ENCODE measurements around the gene TEX36. TPM values are rescaled to one million over a fixed set of nuclear protein-coding genes. Genes with fewer than 3 reads are reported as not detected.

TEX36 gene
- total and polyA plus RNA-seq, 2 donors (not counting 1 experiment from before 2014, with no cell fraction given): not detected

DNA sequence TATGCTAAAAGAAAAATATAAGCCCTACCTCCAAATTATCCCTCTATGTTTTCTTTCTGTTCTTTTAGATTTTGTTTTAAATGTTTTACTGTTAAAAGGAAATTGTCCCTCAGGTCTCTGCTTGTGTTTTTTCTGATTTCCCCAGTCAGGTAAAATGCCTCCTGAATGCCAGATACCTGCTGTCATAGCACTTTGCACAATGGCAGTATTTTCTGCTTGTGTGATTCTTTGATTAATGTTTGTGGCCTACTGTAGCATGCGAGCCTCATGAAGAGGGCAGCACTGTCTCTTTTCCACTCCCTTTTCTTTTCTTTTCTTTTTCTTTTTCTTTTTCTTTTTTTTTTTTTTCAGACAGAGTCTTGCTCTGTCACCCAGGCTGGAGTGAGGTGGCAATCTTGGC is 71.2 kb downstream of the TEX36 start:
- no peak overlapping the region for H3K4me2 ChIP-seq (replicated peaks; ENCODE audit: low read depth, low read length, poor library complexity, severe bottlenecking)
- no peak overlapping the region for H3K4me3 ChIP-seq (ENCODE audit: control extremely low read depth in 1 of 5, extremely low read depth in 1 of 5, insufficient read depth in 1 of 5, low read depth in 2 of 5, low read length in 4 of 5)
- Mint-ChIP-seq H3K27ac (no peak overlapping the region), H3K9me3 (ENCODE audit: insufficient read depth) (no peaks in the 10 kb centered on the region), H3K4me3 (no peak overlapping the region), H3K4me1 (no peaks in the 10 kb centered on the region), H3K27me3 (no peaks in the 10 kb centered on the region)
- POLR2A ChIA-PET: no interaction called here
- H3K4me1 ChIP-seq (ENCODE audit: control insufficient read depth in 2 of 2, insufficient read depth in 2 of 2, low read length in 2 of 2): no peaks in the 10 kb centered on the region
- peaks cover 0 to 2% (median 0%) of the 10 kb centered on the region in 3 donors for H3K9me3 ChIP-seq (ENCODE audit: control extremely low read depth in 1 of 3, control insufficient read depth in 2 of 3, insufficient read depth in 1 of 3, low read length in 2 of 3)
- H2AFZ ChIP-seq (ENCODE audit: insufficient read depth, low read depth, low read length, poor library complexity, severe bottlenecking): no peak overlapping the region
- no peaks in the 10 kb centered on the region for H3K36me3 ChIP-seq (replicated peaks in 1 of 2; ENCODE audit: control extremely low read depth in 1 of 2, control insufficient read depth in 1 of 2, extremely low read depth in 1 of 2, insufficient read depth in 2 of 2, low read length in 1 of 2)
- no peak overlapping the region for H3K9ac ChIP-seq (ENCODE audit: low read length)
- no peaks in the 10 kb centered on the region for H4K20me1 ChIP-seq (ENCODE audit: control insufficient read depth, insufficient read depth, low read length, poor library complexity, severe bottlenecking)
- CTCF ChIA-PET: no interaction called here
- H3K79me2 ChIP-seq (ENCODE audit: control insufficient read depth, insufficient read depth, low read length): no peaks in the 10 kb centered on the region
- no peak for ATAC-seq (ENCODE audit: low read depth)
- no peak for TF ChIP-seq EZH2 (IDR thresholded peaks at IDR 0.05; ENCODE audit: borderline replicate concordance, insufficient read depth, low read depth, low read length, poor library complexity, severe bottlenecking)
- TF ChIP-seq CTCF (IDR thresholded peaks at IDR 0.05): no peak
- intact Hi-C loops (cut with micrococcal nuclease): no loop called here
- no peak overlapping the region for H3K27ac ChIP-seq (ENCODE audit: low read length in 2 of 2)
- no CpG with 5 or more reads among the region's 1 CpG for WGBS (ENCODE audit: insufficient coverage)
- H3K27me3 ChIP-seq (replicated peaks in 1 of 4; ENCODE audit: control extremely low read depth in 1 of 4, control insufficient read depth in 3 of 4, insufficient read depth in 4 of 4, low read length in 3 of 4): no peaks in the 10 kb centered on the region
- DNase-seq: no peak

GRCh38 chr10:125611216-125611615 is 71.7 kb downstream of the TEX36 start:
- H3K4me1 Mint-ChIP-seq: no peaks in the 10 kb centered on the region
- Histone ChIP-seq H3K9me3 (ENCODE audit: control extremely low read depth in 1 of 3, control insufficient read depth in 2 of 3, insufficient read depth in 1 of 3, low read length in 2 of 3) (peaks cover 0 to 2% (median 0%) of the 10 kb centered on the region in 3 donors), H3K27me3 (replicated peaks in 1 of 4; ENCODE audit: control extremely low read depth in 1 of 4, control insufficient read depth in 3 of 4, insufficient read depth in 4 of 4, low read length in 3 of 4) (no peaks in the 10 kb centered on the region), H3K4me1 (ENCODE audit: control insufficient read depth in 2 of 2, insufficient read depth in 2 of 2, low read length in 2 of 2) (no peaks in the 10 kb centered on the region), H3K4me3 (ENCODE audit: control extremely low read depth in 1 of 5, extremely low read depth in 1 of 5, insufficient read depth in 1 of 5, low read depth in 2 of 5, low read length in 4 of 5) (no peak overlapping the region), H4K20me1 (ENCODE audit: control insufficient read depth, insufficient read depth, low read length, poor library complexity, severe bottlenecking) (no peaks in the 10 kb centered on the region), H3K9ac (ENCODE audit: low read length) (no peak overlapping the region), H3K79me2 (ENCODE audit: control insufficient read depth, insufficient read depth, low read length) (no peaks in the 10 kb centered on the region), H3K36me3 (replicated peaks in 1 of 2; ENCODE audit: control extremely low read depth in 1 of 2, control insufficient read depth in 1 of 2, extremely low read depth in 1 of 2, insufficient read depth in 2 of 2, low read length in 1 of 2) (no peaks in the 10 kb centered on the region), H2AFZ (ENCODE audit: insufficient read depth, low read depth, low read length, poor library complexity, severe bottlenecking) (no peak overlapping the region), H3K27ac (ENCODE audit: low read length in 2 of 2) (no peak overlapping the region), H3K4me2 (replicated peaks; ENCODE audit: low read depth, low read length, poor library complexity, severe bottlenecking) (no peak overlapping the region)
- no peaks in the 10 kb centered on the region for H3K9me3 Mint-ChIP-seq (ENCODE audit: insufficient read depth)
- ATAC-seq (ENCODE audit: low read depth): no peak
- TF ChIP-seq EZH2 (IDR thresholded peaks at IDR 0.05; ENCODE audit: borderline replicate concordance, insufficient read depth, low read depth, low read length, poor library complexity, severe bottlenecking): no peak
- no peak for TF ChIP-seq CTCF (IDR thresholded peaks at IDR 0.05)
- no peak for DNase-seq
- intact Hi-C loops (cut with micrococcal nuclease): no loop called here
- POLR2A ChIA-PET: no interaction called here
- no peak overlapping the region for H3K27ac Mint-ChIP-seq
- CTCF ChIA-PET: no interaction called here
- H3K4me3 Mint-ChIP-seq: no peak overlapping the region
- WGBS (ENCODE audit: insufficient coverage): no CpG with 5 or more reads among the region's 2 CpGs
- no peaks in the 10 kb centered on the region for H3K27me3 Mint-ChIP-seq
